Measurements from ENCODE around the gene CYB5D1.
A peak's percentile ranks its signal among the peaks of the same experiment; 100 is the strongest.
"Not testable (repeated sequence)": the region's sequence is repeated elsewhere in the genome, so short reads cannot be mapped to it uniquely, and the experiment has no call there.

CYB5D1 gene, protein sequence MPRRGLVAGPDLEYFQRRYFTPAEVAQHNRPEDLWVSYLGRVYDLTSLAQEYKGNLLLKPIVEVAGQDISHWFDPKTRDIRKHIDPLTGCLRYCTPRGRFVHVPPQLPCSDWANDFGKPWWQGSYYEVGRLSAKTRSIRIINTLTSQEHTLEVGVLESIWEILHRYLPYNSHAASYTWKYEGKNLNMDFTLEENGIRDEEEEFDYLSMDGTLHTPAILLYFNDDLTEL

DNA sequence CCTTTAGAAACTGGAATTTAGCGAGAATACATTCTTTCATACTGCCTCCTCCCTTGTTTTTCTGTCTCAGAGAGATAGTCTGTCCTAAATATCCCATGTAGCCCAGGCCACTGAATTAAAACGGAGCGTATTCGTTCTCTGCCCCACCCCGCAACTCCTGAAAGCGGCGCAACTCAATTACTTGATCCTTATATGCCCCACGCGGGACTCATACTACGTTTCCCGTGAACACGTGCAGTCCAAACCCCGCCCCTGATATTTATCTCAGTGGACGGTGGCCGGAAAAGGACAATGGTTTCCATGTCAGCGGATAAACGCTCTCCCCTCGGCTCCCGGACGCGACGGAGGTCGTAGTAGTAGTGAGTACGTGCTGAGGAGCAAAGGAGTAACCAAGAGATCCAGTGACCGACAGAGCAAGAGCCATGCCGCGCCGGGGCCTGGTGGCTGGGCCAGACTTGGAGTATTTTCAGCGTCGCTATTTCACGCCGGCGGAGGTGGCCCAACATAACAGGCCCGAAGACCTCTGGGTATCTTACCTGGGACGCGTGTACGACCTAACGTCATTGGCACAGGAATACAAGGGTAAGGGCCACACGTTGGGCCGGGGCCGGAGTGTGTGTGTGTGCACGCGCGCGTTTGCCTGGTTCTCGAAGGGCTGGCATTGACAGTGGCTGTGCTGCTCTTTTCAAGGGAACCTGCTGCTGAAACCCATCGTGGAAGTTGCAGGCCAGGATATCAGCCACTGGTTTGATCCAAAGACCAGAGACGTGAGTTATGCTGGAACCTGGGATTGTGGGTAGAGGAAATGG lies at the start of gene CYB5D1:
Gene CYB5D1, plus strand, starts transcription at position 291 of the 809 bp plus-strand sequence. Its CDS starts 132 bp downstream, at position 423.
- DNase-seq (ENCODE audit: low spot score) = peak; percentile 95

DNA sequence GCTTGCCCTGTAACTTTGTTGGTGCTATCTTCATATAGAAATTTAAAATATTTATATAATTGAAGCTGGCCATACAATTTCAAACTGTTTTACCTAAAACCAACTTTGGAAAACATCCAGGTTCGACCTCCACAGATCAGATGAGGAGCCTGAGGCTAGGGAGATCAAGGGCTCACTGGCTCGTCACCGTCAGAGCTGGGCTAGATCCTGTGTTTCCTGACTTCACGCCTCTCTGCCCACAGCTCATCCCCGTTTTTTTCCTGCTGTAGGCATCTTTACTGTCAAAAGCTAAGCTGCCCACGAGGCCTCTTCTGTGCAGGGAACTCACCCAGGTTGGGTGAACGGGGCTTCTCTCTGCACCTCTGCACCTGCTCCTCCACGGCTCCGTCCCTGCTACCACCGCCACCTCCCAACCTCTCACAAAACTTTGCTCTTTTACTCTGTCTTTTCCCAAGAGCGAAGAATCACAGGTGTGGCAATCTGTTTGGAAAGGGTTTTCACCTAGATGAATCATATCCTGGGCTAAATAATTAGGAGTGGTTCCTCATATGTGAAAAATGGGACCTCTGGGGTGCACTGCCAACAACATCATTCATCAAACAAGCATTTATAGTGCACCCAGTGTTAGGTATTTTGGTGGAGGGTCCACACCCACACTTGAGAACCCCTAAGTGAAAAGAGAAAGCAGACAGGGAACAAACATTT lies 48.6 kb upstream of the CYB5D1 start:
- DNase-seq (ENCODE audit: low spot score) = no peak

DNA sequence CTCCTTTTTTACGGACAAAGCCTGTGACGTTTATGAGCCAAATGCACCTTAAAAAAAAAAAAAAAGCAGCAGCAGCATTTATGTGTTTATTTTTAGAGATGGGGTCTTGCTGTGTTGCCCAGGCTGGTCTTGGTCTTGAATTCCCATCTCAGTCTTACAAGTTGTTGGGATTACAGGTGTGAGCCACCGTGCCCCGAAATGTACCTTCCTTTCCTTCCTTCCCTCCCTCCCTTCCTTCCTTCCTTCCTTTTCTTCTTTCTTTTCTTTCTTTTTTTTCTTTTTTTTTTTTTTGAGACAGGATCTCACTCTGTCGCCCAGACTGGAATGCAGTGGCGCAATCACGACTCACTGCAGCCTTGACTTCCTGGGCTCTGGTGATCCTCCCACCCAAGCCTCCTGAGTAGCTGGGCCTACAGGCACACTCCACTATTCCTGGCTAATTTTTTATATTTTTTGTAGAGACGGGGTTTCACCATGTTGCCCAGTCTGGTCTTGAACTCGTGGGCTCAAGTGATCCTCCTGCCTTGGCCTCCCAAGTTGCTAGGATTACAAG lies 47.9 kb upstream of the CYB5D1 start:
- DNase-seq (ENCODE audit: low spot score) = not testable (repeated sequence)

DNA sequence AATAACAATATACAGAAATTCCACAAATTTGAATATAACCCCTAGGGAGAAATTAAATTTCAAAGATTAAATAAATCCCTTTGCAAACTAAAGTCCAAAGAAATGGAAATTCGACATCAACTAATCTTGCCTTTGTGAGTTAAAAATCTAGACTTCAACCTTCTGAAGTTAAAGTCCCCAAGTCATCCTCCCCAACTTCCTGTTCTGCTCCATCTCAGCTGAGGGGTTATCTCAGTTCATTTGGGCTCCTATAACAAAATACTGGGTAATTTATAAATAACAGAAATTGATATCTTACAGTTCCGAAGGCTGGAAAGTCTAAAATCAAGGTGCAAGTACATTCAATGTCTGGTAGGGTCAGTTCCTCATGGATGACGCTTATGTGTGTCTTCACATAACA lies 46.6 kb upstream of the CYB5D1 start:
- DNase-seq (ENCODE audit: low spot score) = no peak

DNA sequence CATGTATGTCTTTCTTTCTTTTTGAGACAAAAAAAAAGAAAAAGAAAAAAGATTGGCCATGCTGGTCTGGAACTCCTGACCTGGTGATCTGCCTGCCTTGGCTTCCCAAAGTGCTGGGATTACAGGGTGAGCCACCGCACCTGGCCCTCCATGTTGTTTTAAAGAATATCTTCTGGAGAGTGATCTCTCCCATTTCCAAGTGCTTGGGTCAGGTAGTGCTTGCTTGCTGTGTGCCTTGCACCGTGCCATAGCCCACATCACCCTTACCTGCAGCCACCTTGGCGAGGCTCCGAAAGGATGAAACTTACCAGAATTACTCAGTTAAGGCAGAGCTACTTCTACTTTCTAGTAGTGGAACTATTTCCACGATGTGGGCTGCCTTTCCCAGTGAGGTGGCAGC lies 42.8 kb upstream of the CYB5D1 start:
- DNase-seq (ENCODE audit: low spot score) = no peak

DNA sequence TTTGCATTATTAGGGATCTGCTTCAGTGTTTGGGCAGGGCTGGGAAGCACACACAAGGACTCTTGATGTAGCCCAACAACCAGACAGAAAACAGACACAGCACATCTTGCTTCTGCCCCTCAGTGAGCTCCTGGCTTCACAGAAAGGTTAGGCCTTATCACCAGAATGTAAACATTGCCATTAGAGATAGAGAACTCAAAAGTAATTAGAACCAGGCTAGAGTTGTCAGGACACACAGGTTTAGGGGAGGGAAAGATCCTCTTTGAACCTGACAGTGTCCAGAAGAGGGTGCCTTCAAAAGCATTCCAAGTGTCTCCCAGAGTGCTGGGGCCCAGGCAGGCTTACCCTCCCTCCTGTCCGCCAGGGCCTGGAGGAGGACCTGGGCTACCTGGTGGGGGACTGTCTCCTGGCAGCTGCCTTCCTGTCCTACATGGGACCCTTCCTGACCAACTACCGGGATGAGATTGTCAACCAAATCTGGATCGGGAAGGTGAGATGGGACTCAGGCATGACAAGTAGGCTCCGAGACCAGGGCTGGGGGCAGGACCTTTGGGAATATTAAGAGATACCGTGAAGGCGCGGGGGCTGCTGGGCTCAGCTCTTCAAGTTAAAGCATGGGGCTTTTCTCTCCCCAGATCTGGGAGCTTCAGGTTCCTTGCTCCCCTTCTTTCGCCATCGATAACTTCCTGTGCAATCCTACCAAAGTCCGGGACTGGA lies 40.7 kb upstream of the CYB5D1 start:
- no peak for DNase-seq (ENCODE audit: low spot score)

DNA sequence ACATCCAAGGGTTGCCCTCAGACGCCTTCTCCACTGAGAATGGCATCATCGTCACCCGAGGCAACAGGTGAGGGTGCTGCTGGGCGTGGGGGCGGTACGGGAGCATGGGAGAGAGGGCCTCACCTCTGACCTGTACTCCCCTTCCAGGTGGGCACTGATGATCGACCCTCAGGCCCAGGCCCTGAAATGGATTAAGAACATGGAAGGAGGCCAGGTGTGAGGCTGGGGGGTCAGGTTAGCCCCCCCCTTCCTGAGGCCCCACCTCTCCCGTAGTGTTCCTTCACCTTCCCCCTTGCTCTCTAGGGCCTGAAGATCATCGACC lies 40.2 kb upstream of the CYB5D1 start:
- DNase-seq (ENCODE audit: low spot score) = no peak

DNA sequence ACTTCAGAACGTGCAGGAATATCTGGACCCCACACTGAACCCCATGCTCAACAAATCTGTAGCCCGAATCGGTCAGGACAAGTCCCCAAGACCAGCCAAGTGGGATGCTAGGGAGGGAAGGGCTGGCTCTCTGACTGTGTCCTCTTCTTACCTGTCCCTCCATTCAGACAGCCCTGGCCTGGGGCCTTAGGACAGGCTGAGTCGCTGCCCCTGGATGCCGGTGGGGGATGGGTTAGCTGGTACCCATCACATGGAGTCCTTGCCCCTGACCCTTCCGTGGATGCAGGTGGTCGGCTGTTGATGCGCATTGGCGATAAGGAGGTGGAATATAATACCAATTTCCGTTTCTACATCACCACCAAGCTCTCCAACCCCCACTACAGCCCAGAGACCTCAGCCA lies 39.8 kb upstream of the CYB5D1 start:
- no peak for DNase-seq (ENCODE audit: low spot score)

DNA sequence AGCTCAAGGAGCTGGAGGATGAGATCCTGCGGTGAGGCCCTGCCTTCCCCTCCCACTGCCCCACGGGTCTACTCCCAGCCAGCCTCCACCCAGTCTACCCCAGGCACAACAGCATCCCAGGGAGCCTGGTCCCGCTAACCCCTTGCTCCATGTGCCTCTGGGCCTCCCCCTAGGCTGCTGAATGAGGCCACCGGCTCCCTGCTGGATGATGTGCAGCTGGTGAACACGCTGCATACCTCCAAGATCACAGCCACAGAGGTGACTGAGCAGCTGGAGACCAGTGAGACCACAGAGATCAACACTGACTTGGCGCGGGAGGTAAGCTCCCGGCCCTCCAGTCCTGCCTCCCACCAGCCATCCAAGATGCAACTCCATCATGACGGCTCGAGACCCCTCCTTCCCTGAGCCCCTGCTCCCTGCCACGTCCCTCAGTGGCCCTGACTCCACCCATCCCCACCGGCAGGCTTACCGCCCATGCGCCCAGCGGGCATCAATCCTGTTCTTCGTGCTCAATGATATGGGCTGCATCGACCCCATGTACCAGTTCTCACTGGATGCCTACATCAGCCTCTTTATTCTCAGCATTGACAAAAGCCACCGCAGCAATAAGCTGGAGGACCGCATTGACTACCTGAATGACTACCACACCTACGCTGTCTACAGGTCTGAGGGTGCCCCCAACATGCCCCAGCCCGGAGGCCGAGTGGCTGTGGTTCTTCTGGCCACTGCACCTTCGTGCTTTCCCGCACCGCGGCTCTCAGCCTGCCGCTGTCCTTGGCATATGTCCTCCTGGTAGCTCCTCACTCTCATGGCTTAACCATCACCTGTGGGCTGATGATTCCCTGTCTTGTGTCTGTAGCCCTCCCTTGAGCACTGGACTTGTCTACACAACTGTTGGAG lies 38.8 kb upstream of the CYB5D1 start:
- no peak for DNase-seq (ENCODE audit: low spot score)

DNA sequence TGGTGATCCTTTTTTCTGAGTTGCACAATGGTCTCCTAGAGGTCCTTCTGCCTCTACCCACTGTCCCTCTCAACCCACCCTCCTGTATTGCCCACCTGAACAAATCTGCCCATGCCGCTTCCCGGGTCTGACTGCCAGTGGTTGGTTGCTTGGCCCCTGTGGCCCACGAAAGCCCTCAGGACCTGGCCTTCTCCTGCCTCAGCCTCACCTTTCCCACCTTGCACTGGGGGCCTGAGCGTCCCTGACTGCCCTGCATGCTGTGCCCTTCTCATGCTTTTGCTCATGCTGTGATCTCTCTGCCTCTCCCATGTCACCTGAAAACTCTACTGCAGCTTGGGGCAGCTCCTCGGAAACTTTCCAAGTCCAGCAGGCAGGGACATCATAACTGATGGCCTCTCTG lies 37.6 kb upstream of the CYB5D1 start:
- no peak for DNase-seq (ENCODE audit: low spot score)

DNA sequence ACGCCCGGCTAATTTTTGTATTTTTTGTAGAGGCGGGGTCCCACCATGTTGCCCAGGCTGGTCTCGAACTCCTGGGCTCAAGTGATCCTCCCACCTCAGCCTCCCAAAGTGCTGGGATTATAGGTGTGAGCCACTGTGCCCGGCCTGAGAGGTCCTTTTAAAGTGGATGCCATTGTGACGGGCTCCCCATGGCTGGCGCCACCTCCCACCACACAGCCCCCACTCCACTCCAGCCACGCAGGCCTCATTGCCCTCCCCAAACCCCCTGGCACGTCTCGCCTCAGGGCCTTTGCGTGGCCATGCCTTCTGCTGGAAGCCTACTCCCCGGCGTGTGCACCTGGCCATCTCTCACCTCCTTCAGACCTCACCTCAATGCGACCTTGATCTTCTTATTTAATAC lies 35.7 kb upstream of the CYB5D1 start:
- DNase-seq (ENCODE audit: low spot score) = no peak

DNA sequence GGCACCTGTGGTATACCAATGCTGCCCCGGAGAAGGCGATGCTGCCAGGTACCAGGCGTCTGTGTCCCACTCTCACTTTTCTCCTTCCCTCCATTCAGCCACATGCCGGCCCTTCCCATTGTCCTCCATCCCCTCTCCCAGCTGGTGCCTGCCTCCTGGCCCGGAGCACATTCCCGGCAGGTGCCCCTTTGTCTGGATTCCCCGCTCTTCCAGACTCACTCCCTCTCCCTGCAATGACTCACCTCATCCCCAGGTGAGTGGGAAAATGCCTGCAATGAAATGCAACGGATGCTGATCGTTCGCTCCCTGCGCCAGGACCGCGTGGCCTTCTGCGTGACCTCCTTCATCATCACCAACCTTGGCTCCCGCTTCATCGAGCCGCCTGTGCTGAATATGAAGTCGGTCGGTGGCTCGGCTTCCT lies 34.2 kb upstream of the CYB5D1 start:
- DNase-seq (ENCODE audit: low spot score) = no peak

DNA sequence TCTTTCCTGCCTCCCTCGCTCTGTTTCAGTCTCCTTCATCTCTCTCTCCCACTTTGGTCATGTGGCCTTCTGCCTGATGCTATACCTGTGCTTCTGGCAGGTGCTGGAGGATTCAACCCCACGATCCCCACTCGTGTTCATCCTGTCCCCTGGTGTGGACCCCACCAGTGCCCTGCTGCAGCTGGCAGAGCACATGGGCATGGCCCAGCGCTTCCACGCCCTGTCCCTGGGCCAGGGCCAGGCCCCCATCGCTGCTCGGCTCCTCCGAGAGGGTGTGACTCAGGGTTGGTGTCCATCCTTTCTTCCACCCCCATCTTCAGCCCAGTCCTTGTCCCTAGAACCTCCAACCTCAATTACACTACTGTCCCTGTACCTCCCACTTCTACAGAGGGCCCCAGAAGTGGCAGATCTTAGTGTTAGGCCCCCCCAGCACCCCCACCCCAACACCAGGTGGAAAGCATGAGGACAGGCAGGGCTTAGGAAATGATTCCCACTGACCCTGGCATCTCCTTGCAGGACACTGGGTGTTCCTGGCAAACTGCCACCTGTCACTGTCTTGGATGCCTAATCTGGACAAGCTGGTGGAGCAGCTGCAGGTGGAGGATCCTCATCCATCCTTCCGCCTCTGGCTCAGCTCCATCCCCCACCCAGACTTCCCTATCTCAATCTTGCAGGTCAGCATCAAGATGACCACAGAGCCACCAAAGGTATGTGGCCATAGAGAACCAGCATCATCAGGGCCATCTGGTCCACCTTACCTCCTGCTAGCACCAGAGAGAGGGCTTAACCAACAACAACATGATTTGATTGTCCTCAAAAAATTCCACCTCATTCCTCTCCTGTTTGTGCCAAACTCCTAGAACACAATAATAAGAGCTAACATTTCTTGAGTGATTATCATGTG lies 33.5 kb upstream of the CYB5D1 start:
- DNase-seq (ENCODE audit: low spot score) = no peak

DNA sequence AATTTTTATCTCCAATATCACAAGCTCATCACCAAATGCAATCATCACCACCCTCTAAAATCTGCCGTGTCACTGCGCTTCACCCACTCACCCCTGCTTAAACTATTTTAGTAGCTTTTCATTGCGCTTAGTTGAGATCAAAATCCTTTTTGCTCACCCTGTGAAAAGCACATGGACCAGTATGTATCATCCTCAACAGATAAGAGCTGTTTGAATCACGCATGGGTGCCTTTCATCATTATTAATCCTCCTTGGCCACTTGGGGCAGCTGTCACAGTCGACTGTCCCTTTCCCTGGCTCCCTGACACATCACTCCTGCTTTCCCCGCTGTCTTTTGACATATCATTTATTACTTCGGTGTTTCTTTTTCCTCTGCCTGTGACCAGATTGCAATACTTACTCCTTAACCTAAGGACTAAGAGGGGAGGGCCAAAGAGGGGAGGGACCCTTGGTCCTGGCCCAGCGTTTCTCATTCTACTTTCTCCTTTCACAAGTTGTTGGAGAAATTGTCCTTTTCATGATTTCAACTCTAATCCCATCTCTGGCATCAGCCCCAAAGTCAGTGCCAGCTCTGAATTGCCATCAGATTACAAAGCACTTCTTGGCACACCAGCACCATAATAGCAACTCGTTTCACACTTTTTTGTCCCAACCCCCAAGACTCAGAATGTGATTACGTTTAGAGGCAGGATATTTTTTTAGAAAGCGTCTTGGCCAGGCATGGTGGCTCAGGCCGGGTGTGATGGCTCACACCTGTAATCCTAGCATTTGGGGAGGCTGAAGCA lies 32.4 kb upstream of the CYB5D1 start:
- no peak for DNase-seq (ENCODE audit: low spot score)

DNA sequence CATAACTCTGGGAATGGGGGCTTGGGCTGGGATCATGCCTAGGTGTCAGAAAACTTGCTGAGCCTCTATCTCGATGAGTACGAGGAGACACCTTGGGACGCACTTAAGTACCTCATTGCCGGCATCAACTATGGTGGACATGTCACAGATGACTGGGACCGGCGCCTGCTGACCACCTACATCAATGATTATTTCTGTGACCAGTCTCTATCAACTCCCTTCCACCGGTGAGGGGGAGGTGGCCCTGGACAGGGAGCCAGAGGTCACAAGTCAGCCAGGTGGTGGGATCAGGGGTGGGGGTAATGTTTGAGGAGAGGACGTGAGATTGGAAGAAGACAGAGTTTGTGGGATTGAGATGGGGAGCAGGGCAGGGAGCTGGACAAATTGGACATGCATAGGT lies 27.2 kb upstream of the CYB5D1 start:
- no peak for DNase-seq (ENCODE audit: low spot score)

DNA sequence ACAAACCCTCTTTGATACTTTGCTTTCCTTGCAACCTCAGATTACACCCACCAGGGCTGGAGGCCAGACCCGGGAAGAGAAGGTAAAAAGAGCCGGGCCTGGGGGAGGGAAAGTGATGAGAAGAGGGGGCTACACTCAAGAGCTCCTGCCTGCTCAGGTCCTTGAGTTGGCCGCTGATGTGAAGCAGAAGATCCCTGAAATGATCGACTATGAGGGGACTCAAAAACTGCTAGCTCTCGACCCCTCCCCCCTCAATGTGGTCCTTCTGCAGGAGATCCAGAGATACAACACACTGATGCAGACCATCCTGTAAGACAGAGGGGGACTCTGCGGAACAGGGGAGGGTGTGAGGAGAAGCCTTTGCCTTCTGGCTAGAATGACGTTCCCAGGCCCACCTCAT lies 26.6 kb upstream of the CYB5D1 start:
- no peak for DNase-seq (ENCODE audit: low spot score)

DNA sequence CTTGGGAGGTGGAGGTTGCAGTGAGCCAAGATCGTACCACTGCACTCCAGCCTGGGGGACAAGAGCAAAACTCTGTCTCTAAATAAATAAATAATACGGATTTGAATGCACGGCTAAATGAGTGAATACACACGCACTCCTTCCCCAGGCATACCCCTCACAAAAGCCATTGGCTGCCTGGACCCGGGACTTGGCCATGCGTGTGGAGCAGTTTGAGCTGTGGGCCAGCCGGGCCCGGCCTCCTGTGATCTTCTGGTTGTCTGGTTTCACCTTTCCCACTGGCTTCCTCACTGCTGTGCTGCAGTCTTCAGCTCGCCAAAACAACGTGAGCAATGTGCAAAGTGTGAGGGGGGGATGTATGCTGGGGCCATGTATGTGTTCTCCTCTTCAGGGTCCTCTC lies 25.4 kb upstream of the CYB5D1 start:
- DNase-seq (ENCODE audit: low spot score) = no peak

DNA sequence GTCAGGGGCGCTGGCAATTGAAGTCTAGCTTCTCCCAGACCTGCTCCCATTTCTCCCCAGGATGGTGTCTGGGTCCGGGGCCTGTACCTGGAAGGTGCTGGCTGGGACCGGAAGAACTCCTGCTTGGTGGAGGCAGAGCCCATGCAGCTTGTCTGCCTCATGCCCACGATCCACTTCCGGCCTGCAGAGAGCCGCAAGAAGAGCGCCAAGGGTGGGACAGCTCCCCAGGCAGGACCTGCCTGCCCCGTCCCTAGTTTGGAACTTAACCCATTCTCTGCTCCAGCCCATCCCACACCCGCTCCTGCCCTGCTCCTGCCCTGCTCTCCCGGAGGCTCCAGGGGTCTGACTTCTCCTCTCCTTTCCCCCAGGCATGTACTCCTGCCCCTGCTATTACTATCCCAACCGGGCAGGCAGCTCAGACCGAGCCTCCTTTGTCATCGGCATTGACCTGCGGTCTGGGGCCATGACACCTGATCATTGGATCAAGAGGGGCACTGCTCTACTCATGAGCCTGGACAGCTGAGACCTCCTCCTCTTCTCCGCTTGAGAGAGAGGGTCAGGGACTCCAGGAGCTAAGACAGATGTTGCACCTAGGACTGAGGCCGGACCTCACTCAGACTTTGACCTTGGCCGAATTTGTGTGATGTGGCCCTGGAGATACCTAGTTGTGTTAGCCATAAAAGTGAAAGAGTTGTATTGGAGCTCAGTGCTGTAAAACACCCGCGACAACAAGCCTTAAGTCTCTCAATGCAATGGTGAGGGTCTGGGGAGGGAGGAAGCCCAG lies 24.6 kb upstream of the CYB5D1 start:
- no peak for DNase-seq (ENCODE audit: low spot score)
